Colon (tissue), 2 donors: ENCODE results near the gene RAN.
"Not testable (repeated sequence)": the region's sequence is repeated elsewhere in the genome, so short reads cannot be mapped to it uniquely, and the experiment has no call there.

ENCODE experiments used
- FAIRE-seq: peaks from 2 replicates; lab custom pipeline; 2012; peaks lifted over from hg19 to GRCh38; lab: Jason Lieb, UNC
- donor health status: control.
- donor health status: control.

The RAN gene

GRCh38 chr12:130849561-130850417 is 22.1 kb upstream of the RAN start:
- no peak for FAIRE-seq

- FAIRE-seq: no peak
These were observed 21.3 kb upstream of the RAN start for GRCh38 chr12:130850418-130851021.

- FAIRE-seq: no peak
These were observed 15.8 kb upstream of the RAN start for GRCh38 chr12:130856088-130856487.

GRCh38 chr12:130858084-130858483 is 13.8 kb upstream of the RAN start:
- no peak for FAIRE-seq

GRCh38 chr12:130859161-130859560 is 12.7 kb upstream of the RAN start:
- no peak for FAIRE-seq

- no peak for FAIRE-seq
These were observed 11.6 kb upstream of the RAN start for GRCh38 chr12:130860311-130860710.

GRCh38 chr12:130862161-130862560 is 9.7 kb upstream of the RAN start:
- FAIRE-seq: no peak

GRCh38 chr12:130862771-130863170 is 9.1 kb upstream of the RAN start:
- FAIRE-seq: not testable (repeated sequence)

- no peak for FAIRE-seq
These were observed 8.6 kb upstream of the RAN start for GRCh38 chr12:130863298-130863697.

GRCh38 chr12:130868412-130868811 is 3.5 kb upstream of the RAN start:
- FAIRE-seq: no peak

GRCh38 chr12:130870442-130871285 is 1.2 kb upstream of the RAN start:
- no peak for FAIRE-seq

- FAIRE-seq: no peak
These were observed 572 bp downstream of the RAN start for GRCh38 chr12:130872179-130873096.

- no peak for FAIRE-seq
These were observed 1.4 kb downstream of the RAN start for GRCh38 chr12:130873106-130873795.

GRCh38 chr12:130873825-130874224 is 2.0 kb downstream of the RAN start:
- no peak for FAIRE-seq

- FAIRE-seq: no peak
These were observed 2.8 kb downstream of the RAN start for GRCh38 chr12:130874696-130875095.

- FAIRE-seq: no peak
These were observed 3.3 kb downstream of the RAN start for GRCh38 chr12:130875193-130875592.

GRCh38 chr12:130875708-130876107 is 3.8 kb downstream of the RAN start:
- not testable (repeated sequence) for FAIRE-seq

GRCh38 chr12:130876297-130876696 is 4.4 kb downstream of the RAN start:
- no peak for FAIRE-seq

- no peak for FAIRE-seq
These were observed 4.9 kb downstream of the RAN start for GRCh38 chr12:130876758-130877157.

- no peak for FAIRE-seq
These were observed 5.5 kb downstream of the RAN start for GRCh38 chr12:130877333-130877732.
